LNCAP (cell line): ENCODE results near the gene NANOS2.

ENCODE experiments used
- TF ChIP-seq, protein P1 (sequence below): fragments of 450-650 bp; IDR thresholded peaks from 2 replicates; pipeline ENCODE4 v1.5.1; 2017; ENCODE audit warnings: mild to moderate bottlenecking

Gene NANOS2

DNA sequence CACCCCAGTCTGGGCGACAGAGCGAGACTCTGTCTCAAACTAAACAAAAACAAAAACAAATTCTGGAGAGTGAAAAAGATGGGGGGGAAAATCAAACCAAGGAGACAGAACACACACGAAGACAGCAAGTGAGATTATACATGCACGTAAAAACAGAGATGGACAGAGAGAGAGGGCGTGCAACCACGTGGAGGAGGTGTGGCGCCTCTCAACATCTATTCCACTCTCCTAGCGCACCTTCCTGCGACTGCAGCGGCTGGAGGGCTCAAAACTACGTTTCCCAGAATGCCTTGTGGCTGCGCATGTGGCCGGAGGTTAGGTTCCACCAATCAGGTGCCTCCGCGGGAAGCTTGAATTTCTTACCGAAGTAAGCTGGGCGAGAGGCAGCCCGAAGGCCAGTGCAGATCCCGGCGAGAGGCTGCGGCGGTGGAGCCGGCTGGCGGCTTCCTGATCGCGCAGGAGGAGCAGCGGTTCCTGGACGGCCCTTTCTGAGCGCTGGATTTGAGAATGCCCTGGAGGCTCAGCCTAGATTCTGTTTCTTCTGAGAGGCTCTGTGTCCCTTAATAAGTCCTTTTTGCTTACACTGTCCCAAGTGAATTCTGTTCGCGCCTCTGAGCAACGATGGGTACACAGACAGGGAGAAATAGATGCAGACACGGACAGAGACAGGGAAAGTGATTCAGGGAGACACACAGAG lies 13.1 kb upstream of the NANOS2 start:
- TF ChIP-seq, protein P1, sequence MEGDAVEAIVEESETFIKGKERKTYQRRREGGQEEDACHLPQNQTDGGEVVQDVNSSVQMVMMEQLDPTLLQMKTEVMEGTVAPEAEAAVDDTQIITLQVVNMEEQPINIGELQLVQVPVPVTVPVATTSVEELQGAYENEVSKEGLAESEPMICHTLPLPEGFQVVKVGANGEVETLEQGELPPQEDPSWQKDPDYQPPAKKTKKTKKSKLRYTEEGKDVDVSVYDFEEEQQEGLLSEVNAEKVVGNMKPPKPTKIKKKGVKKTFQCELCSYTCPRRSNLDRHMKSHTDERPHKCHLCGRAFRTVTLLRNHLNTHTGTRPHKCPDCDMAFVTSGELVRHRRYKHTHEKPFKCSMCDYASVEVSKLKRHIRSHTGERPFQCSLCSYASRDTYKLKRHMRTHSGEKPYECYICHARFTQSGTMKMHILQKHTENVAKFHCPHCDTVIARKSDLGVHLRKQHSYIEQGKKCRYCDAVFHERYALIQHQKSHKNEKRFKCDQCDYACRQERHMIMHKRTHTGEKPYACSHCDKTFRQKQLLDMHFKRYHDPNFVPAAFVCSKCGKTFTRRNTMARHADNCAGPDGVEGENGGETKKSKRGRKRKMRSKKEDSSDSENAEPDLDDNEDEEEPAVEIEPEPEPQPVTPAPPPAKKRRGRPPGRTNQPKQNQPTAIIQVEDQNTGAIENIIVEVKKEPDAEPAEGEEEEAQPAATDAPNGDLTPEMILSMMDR, result no peak

DNA sequence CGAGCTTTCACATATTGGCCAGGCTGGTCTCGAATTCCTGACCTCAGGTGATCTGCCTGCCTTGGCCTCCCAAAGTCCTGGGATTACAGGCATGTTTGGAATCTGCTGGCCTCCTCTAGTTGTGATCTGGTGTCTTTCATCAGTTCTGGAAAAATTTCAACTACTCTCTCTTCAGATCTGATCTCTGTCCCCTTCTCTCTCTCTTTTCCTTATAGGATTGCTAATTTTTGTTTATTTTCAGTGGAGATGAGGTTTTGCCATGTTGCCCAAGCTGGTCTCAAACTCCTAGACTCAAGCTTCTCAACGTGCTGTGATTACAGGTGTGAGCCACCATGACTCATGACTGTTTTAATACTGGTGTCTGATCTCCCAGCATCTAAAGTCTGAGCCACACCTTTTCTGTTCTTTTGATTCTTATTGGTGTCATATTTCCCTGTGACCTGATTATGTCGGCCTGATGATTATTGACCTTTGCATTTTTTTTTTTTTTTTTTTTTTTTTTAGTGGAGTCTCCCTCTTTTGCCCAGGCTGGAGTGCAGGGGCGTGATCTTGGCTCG lies 10.4 kb upstream of the NANOS2 start:
- TF ChIP-seq, protein P1, result no peak

DNA sequence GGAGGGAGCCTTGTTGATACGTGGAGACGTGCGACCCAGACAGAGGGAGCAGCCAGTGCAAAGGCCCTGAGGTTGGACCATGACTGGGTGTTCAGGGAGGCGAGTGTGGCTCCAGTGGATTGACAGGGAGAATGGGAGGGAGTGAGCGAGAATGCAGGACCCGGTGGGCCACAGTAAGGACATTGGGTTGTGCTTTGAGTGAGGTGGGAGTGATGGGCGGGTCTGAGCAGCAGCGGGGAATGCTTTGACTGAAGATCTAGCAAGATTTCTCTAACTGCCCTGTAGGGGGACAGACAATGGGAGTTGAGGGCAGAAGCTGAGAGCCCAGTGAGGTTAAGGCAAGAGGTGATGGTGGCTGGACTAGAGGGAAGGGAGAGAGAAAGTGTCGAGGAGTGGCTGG lies 7.7 kb upstream of the NANOS2 start:
- TF ChIP-seq, protein P1, result no peak

DNA sequence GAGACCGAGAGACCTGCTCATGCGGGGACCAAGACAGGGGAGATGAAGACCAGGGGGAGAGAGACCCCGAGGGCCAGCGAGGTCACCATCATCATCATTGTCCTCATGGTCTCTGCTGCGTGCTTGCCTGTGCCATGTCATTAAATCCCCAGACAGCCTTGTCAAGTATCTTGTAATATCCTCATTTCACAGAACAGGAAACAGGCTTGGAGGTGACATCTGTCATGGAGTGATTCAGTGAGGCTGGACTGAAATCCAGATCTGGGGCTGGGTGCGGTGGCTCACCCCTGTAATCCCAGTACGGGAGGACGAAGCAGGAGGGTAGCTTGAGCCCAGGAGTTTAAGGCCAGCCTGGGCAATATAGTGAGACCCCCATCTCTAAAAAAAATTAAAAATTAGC lies 5.9 kb upstream of the NANOS2 start:
- TF ChIP-seq, protein P1, result no peak

DNA sequence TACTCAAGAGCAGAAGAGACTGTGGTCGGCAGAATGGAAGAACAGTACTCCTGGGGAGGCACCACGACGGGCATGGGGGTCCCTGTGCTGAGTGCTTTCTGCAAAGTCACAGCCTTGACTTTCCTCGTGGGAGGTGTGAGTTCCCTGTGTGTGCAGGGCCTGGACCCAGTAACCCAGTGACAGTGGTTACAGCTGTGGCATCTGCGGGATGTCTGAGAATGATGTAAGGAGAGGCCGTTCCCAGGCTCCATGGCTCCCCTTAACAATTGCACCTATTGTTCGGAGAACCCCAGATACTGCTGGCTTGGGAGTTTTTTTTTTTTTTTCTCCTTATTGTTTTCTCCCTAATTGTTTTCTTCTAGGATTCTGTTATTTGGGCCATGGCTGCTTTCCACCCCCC lies 5.1 kb upstream of the NANOS2 start:
- TF ChIP-seq, protein P1, result no peak

DNA sequence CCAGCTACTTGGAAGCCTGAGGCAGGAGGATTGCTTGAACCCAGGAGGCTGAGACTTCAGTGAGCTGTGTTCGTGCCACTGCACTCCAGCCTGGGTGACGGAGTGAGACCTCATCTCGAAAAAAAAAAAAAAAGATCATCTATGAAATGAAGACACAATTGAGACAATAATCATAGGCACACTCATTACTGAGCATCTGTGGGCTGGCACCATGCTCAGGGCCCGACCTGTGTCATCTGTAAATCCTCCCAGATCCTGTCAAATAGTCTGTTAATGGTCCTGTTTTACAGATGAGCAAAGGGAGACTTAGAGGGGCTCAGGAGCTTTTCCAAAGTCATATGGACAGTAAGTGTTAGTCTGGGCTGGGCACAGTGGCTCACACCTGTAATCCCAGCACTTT lies 4.1 kb upstream of the NANOS2 start:
- TF ChIP-seq, protein P1, result no peak

DNA sequence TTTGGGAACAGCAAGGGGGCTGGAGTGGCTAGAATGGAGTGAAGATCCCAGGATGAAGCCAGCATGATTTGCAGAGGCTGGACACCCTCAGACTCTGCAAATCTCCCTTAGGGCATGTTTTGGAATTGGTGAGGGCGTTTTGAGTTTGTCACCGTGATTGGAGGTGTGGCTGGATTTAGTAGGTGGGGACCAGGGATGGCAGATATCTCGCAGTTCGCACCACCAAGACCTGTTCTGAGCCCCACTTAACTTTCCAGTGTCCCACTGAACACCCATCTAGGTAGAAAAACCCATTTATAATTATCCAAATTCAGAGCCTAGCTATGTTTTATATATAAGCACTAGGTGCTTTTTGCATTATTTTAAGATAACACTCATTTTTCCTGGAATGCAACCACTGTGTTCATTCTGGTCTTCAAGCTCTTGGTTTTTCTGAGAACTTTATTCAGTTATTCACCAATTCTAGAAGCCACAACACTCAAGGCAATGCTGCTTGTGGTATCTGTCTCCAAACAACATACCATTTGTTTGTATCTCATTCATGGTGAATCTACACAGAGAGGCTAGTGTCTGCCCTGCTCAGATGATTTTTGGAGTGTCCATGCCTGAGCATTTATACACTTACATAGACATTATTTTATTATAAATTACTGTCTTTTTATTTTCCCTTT lies 3.0 kb upstream of the NANOS2 start:
- TF ChIP-seq, protein P1, result no peak
